Karpas-422 (cell line): ENCODE data around the gene SFSWAP. TPM values are rescaled to one million over a fixed set of nuclear protein-coding genes. Genes with fewer than 3 reads are reported as not detected.
A peak's percentile ranks its signal among the peaks of the same experiment; 100 is the strongest.
"Not testable (repeated sequence)": the region's sequence is repeated elsewhere in the genome, so short reads cannot be mapped to it uniquely, and the experiment has no call there.

Experiments used
- DNase-seq: peaks from one replicate; pipeline ENCODE4 v3.0.0-alpha.2; 2015
- H2AFZ ChIP-seq: fragments of 200-600 bp; sonication (generic); 2 replicates; pipeline ENCODE4 v1.6.1; 2014; ENCODE audit warnings: antibody characterized with exemption, low read length, mixed read lengths
- H3K27ac ChIP-seq: fragments of 200-600 bp; sonication (generic); 2 replicates; pipeline ENCODE4 v1.5.1; 2014; ENCODE audit warnings: mild to moderate bottlenecking, low read length, moderate library complexity
- H3K27me3 ChIP-seq: fragments of 200-600 bp; sonication (generic); 2 replicates; pipeline ENCODE4 v1.6.1; 2014; ENCODE audit warnings: low read length, mixed read lengths
- H3K36me3 ChIP-seq: fragments of 200-600 bp; sonication (generic); 2 replicates; pipeline ENCODE4 v1.6.1; 2014; ENCODE audit warnings: low read length, mixed read lengths; ENCODE audit not compliant: insufficient read depth
- H3K4me1 ChIP-seq: fragments of 200-600 bp; sonication (generic); 2 replicates; pipeline ENCODE4 v1.6.1; 2014; ENCODE audit warnings: mild to moderate bottlenecking, low read length, mixed read lengths
- H3K4me2 ChIP-seq: fragments of 200-600 bp; sonication (generic); 2 replicates; pipeline ENCODE4 v1.6.1; 2014; ENCODE audit warnings: low read length, low read depth, mild to moderate bottlenecking; ENCODE audit not compliant: poor library complexity, severe bottlenecking
- H3K4me3 ChIP-seq: fragments of 200-600 bp; sonication (generic); 2 replicates; pipeline ENCODE4 v1.5.1; 2014; ENCODE audit warnings: mild to moderate bottlenecking, antibody characterized with exemption, low read length, mixed read lengths
- H3K79me2 ChIP-seq: fragments of 200-600 bp; sonication (generic); 2 replicates; pipeline ENCODE4 v1.6.1; 2014; ENCODE audit warnings: mild to moderate bottlenecking, low read length, mixed read lengths
- H3K9ac ChIP-seq: fragments of 200-600 bp; sonication (generic); 2 replicates; pipeline ENCODE4 v1.6.0; 2014; ENCODE audit warnings: low read length
- H3K9me2 ChIP-seq: fragments of 200-600 bp; sonication (generic), shearing (Covaris generic); replicated peaks from 2 replicates; pipeline ENCODE4 v1.6.0; 2014; ENCODE audit warnings: mild to moderate bottlenecking, low read length, moderate library complexity; ENCODE audit not compliant: insufficient read depth
- H3K9me3 ChIP-seq: fragments of 300-700, 200-600 bp; sonication (generic); 2 replicates; pipeline ENCODE4 v1.6.1; 2014; ENCODE audit warnings: low read length, mixed read lengths
- H4K20me1 ChIP-seq: fragments of 200-600 bp; sonication (generic); 2 replicates; pipeline ENCODE4 v1.6.1; 2014; ENCODE audit warnings: mild to moderate bottlenecking, antibody characterized with exemption, low read length, low read depth; ENCODE audit not compliant: insufficient read depth
- total RNA-seq: library from RNA; depleted of rRNA; stranded (reverse); fragments of >200 nt; shearing (Covaris generic); gene quantifications from 2 replicates; pipeline ENCODE4 v1.2.3, GENCODE V29; 2014; ENCODE audit warnings: low replicate concordance

SFSWAP gene
- total RNA-seq, 1 experiment from 2014 or later = 30.0 TPM

GRCh38 chr12:131771965-131772364, 61.1 kb downstream of the SFSWAP start:
- Histone ChIP-seq H2AFZ (no peak overlapping the region), H3K79me2 (0 out of 2 replicates have a peak, but pooled peaks cover 8% of the 10 kb centered on the region), H3K9me2 (no peaks in the 10 kb centered on the region), H3K4me3 (no peak overlapping the region), H3K27ac (no peak overlapping the region), H3K27me3 (no peaks in the 10 kb centered on the region), H4K20me1 (0 out of 2 replicates have a peak, but pooled peaks cover 3% of the 10 kb centered on the region), H3K9me3 (no peaks in the 10 kb centered on the region), H3K4me1 (peaks cover 15% of the 10 kb centered on the region), H3K9ac (no peak overlapping the region), H3K36me3 (peaks cover 21% of the 10 kb centered on the region; the same call in 1 of the 2 replicates), H3K4me2 (no peak overlapping the region)
- DNase-seq = no peak

GRCh38 chr12:131773582-131774221, 62.8 kb downstream of the SFSWAP start:
- Histone ChIP-seq H3K79me2 (0 out of 2 replicates have a peak, but pooled peaks cover 8% of the 10 kb centered on the region), H3K4me1 (peaks cover 15% of the 10 kb centered on the region), H3K27me3 (no peaks in the 10 kb centered on the region), H3K9me2 (no peaks in the 10 kb centered on the region), H4K20me1 (0 out of 2 replicates have a peak, but pooled peaks cover 3% of the 10 kb centered on the region), H2AFZ (no peak overlapping the region), H3K9me3 (no peaks in the 10 kb centered on the region), H3K4me3 (no peak overlapping the region), H3K27ac (no peak overlapping the region), H3K36me3 (peaks cover 17% of the 10 kb centered on the region; the same call in 1 of the 2 replicates), H3K4me2 (no peak overlapping the region), H3K9ac (no peak overlapping the region)
- peak; percentile 57 for DNase-seq

- H3K9me3 ChIP-seq = no peaks in the 10 kb centered on the region
- no peaks in the 10 kb centered on the region for H3K9me2 ChIP-seq
- no peak overlapping the region for H2AFZ ChIP-seq
- H4K20me1 ChIP-seq = 0 out of 2 replicates have a peak, but pooled peaks cover 3% of the 10 kb centered on the region
- no peak overlapping the region for H3K4me3 ChIP-seq
- peaks cover 17% of the 10 kb centered on the region; the same call in 1 of the 2 replicates for H3K36me3 ChIP-seq
- no peaks in the 10 kb centered on the region for H3K27me3 ChIP-seq
- no peak overlapping the region for H3K9ac ChIP-seq
- no peak overlapping the region for H3K4me2 ChIP-seq
- DNase-seq = no peak
- peaks cover 15% of the 10 kb centered on the region for H3K4me1 ChIP-seq
- H3K27ac ChIP-seq = no peak overlapping the region
- 0 out of 2 replicates have a peak, but pooled peaks cover 8% of the 10 kb centered on the region for H3K79me2 ChIP-seq
Measured at GRCh38 chr12:131774576-131775391, 63.9 kb downstream of the SFSWAP start.

- Histone ChIP-seq H3K4me1 (peaks cover 15% of the 10 kb centered on the region), H3K4me2 (no peak overlapping the region), H3K27ac (no peak overlapping the region)
Measured at GRCh38 chr12:131775392-131776236, 64.7 kb downstream of the SFSWAP start.

DNA sequence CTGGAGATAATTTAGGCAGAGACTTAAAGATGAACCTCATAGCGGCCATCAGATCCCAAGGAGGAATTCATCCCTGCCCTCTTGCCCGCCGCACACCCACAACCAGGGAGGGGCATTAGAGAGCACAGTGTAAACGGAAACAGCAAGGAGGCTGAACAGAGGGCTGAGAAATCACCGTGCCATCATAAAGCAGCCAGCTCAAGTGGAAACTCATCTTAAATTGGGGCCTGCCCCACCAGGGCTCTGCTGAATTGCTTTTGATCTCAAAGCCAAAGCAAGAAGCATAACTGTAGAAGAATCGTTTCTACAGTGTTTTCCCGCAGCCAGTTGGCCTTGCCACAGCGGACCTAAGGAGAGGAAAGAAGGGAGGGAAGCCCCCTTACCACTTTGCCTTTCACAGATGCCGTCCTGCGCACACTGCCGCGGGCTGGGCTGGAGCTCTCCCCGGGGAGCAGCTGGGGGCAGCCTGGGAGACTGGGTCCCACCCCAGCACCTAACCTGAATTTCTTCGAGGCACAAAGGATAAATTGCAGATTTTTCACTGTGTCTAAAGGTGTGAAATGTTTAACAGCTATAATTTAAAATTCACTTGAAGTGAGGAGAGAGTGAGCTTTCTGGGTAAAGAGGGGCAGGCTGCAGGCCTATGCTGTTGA, 65.5 kb downstream of the SFSWAP start:
- no peak overlapping the region for H3K9ac ChIP-seq
- peaks cover 15% of the 10 kb centered on the region for H3K4me1 ChIP-seq
- H3K27ac ChIP-seq = no peak overlapping the region
- H3K9me3 ChIP-seq = no peaks in the 10 kb centered on the region
- H3K27me3 ChIP-seq = no peaks in the 10 kb centered on the region
- H3K4me3 ChIP-seq = no peak overlapping the region
- H4K20me1 ChIP-seq = no peaks in the 10 kb centered on the region
- H3K4me2 ChIP-seq = no peak overlapping the region
- DNase-seq = no peak
- peaks cover 26% of the 10 kb centered on the region; the same call in 1 of the 2 replicates for H3K36me3 ChIP-seq
- no peaks in the 10 kb centered on the region for H3K9me2 ChIP-seq
- H2AFZ ChIP-seq = no peak overlapping the region
- 0 out of 2 replicates have a peak, but pooled peaks cover 8% of the 10 kb centered on the region for H3K79me2 ChIP-seq

More at GRCh38 chr12:131775392-131776236, 64.7 kb downstream of the SFSWAP start:
- Histone ChIP-seq H3K79me2 (0 out of 2 replicates have a peak, but pooled peaks cover 8% of the 10 kb centered on the region), H3K27me3 (no peaks in the 10 kb centered on the region), H3K9me3 (no peaks in the 10 kb centered on the region), H3K36me3 (peaks cover 23% of the 10 kb centered on the region; the same call in 1 of the 2 replicates), H4K20me1 (no peaks in the 10 kb centered on the region), H2AFZ (no peak overlapping the region), H3K4me3 (no peak overlapping the region), H3K9ac (no peak overlapping the region), H3K9me2 (no peaks in the 10 kb centered on the region)
- DNase-seq = no peak

DNA sequence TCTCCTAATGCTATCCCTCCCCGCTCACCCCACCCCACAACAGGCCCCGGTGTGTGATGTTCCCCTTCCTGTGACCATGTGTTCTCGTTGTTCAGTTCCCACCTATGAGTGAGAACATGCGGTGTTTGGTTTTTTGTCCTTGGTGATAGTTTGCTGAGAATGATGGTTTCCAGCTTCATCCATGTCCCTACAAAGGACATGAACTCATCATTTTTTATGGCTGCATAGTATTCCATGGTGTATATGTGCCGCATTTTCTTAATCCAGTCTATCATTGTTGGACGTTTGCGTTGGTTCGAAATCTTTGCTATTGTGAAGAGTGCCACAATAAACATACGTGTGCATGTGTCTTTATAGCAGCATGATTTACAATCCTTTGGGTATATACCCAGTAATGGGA, 66.4 kb downstream of the SFSWAP start:
- not testable (repeated sequence) for H3K9ac ChIP-seq, H2AFZ ChIP-seq, DNase-seq, H3K27ac ChIP-seq, H3K4me2 ChIP-seq, H3K79me2 ChIP-seq, H3K9me2 ChIP-seq, H3K9me3 ChIP-seq, H3K4me3 ChIP-seq, H4K20me1 ChIP-seq, H3K27me3 ChIP-seq
- H3K36me3 ChIP-seq = peaks cover 28% of the 10 kb centered on the region; the same call in 1 of the 2 replicates
- H3K4me1 ChIP-seq = peaks cover 15% of the 10 kb centered on the region

GRCh38 chr12:131779027-131779426, 68.1 kb downstream of the SFSWAP start:
- no peak overlapping the region for H3K27ac ChIP-seq
- 0 out of 2 replicates have a peak, but pooled peaks cover 4% of the 10 kb centered on the region for H3K79me2 ChIP-seq
- no peaks in the 10 kb centered on the region for H3K9me3 ChIP-seq
- H3K9ac ChIP-seq = no peak overlapping the region
- H3K4me1 ChIP-seq = no peaks in the 10 kb centered on the region
- no peaks in the 10 kb centered on the region for H4K20me1 ChIP-seq
- no peaks in the 10 kb centered on the region for H3K9me2 ChIP-seq
- no peak for DNase-seq
- no peak overlapping the region for H2AFZ ChIP-seq
- no peaks in the 10 kb centered on the region for H3K27me3 ChIP-seq
- H3K4me3 ChIP-seq = no peak overlapping the region
- H3K36me3 ChIP-seq = peaks cover 28% of the 10 kb centered on the region; the same call in 1 of the 2 replicates
- H3K4me2 ChIP-seq = no peak overlapping the region
